Suprapubic skin (tissue), 4 donors: ENCODE data around the gene PIK3CD. TPM values are rescaled to one million over a fixed set of nuclear protein-coding genes. Genes with fewer than 3 reads are reported as not detected.
"Not testable (repeated sequence)": the region's sequence is repeated elsewhere in the genome, so short reads cannot be mapped to it uniquely, and the experiment has no call there.

ENCODE experiments used
- DNase-seq, 2 donors: peaks; one replicate each; pipeline ENCODE4 v3.0.0-alpha.2; 2019; ENCODE audit warnings: low spot score in 2 of 2
- H3K27ac ChIP-seq: fragments of 200-600 bp; sonication (generic); one replicate; pipeline ENCODE4 v1.5.1; 2019
- H3K27me3 ChIP-seq: fragments of 200-600 bp; sonication (generic); one replicate; pipeline ENCODE4 v1.5.1; 2019
- H3K36me3 ChIP-seq: fragments of 200-600 bp; sonication (generic); one replicate; pipeline ENCODE4 v1.5.1; 2019
- H3K4me1 ChIP-seq: fragments of 200-600 bp; sonication (generic); one replicate; pipeline ENCODE4 v1.5.1; 2019
- H3K4me3 ChIP-seq: fragments of 200-600 bp; sonication (generic); one replicate; pipeline ENCODE4 v1.5.1; 2019; ENCODE audit warnings: mild to moderate bottlenecking
- H3K9me3 ChIP-seq: fragments of 200-600 bp; sonication (generic); one replicate; pipeline ENCODE4 v1.5.1; 2019
- EP300 ChIP-seq: sonication (generic); formaldehyde crosslinking; IDR thresholded peaks from one replicate; pipeline ENCODE4 v1.6.1; 2017; ENCODE audit warnings: antibody characterized with exemption
- POLR2A ChIP-seq, 2 donors: fragments of 450-650 bp; IDR thresholded peaks; one replicate each; pipeline ENCODE4 v1.6.1; 2017; ENCODE audit warnings: antibody characterized with exemption in 2 of 2, mild to moderate bottlenecking in 2 of 2, moderate library complexity in 2 of 2
- POLR2AphosphoS5 ChIP-seq, 3 donors: sonication (generic); formaldehyde crosslinking; IDR thresholded peaks; one replicate each; pipeline ENCODE4 v1.6.1; 2017; ENCODE audit warnings: antibody characterized with exemption in 3 of 3
- WGBS: methylation state at CpG from one replicate; pipeline ENCODE4 v1.1.5; 2018; 5-methylcytosine and 5-hydroxymethylcytosine counted together
- total RNA-seq, 4 donors: library from RNA; depleted of rRNA; stranded (reverse); fragments of >200 nt; gene quantifications; one replicate each; pipeline ENCODE4 v1.1.0, GENCODE V29; 2016
- TF ChIP-seq, protein P1 (sequence below), 2 donors: fragments of 200-600 bp in 1 of 2; fragments of 450-650 bp in 1 of 2; sonication (generic) in 1 of 2; IDR thresholded peaks; one replicate each; pipeline ENCODE4 v1.5.1; 2016 to 2019; ENCODE audit warnings: antibody characterized with exemption in 2 of 2, mild to moderate bottlenecking in 1 of 2, moderate library complexity in 1 of 2

PIK3CD gene
- total RNA-seq, 4 donors from 2014 or later, result 4.0 to 8.6 (median 6.4) TPM

DNA sequence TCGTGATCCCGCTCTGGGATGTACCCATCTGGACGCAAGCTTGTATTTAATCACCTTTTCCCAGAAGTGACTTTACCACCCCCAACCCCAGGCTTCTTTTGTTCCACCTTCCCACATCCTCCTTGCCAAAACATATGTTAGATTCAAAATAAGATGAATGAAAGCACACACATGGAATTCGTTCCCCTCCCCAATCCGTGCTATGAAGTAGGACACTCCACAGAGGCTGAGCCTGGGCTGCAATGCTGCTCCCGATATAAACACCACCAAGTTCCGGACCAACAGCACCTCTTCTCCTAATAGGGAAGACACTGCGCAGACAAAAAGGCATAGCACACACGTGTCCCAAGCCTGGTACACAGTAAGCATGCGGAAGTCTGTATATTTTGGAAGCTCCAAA, 86.1 kb downstream of the PIK3CD start:
- TF ChIP-seq, protein P1, sequence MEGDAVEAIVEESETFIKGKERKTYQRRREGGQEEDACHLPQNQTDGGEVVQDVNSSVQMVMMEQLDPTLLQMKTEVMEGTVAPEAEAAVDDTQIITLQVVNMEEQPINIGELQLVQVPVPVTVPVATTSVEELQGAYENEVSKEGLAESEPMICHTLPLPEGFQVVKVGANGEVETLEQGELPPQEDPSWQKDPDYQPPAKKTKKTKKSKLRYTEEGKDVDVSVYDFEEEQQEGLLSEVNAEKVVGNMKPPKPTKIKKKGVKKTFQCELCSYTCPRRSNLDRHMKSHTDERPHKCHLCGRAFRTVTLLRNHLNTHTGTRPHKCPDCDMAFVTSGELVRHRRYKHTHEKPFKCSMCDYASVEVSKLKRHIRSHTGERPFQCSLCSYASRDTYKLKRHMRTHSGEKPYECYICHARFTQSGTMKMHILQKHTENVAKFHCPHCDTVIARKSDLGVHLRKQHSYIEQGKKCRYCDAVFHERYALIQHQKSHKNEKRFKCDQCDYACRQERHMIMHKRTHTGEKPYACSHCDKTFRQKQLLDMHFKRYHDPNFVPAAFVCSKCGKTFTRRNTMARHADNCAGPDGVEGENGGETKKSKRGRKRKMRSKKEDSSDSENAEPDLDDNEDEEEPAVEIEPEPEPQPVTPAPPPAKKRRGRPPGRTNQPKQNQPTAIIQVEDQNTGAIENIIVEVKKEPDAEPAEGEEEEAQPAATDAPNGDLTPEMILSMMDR (IDR thresholded peaks at IDR 0.05), result no peak
- no peak for TF ChIP-seq POLR2AphosphoS5 (IDR thresholded peaks at IDR 0.05)
- TF ChIP-seq POLR2A (IDR thresholded peaks at IDR 0.05), result no peak
- TF ChIP-seq EP300, result no peak
- H3K9me3 ChIP-seq, result no peaks in the 10 kb centered on the region
- 88% methylated on average over 10 of the region's 10 CpGs for WGBS
- no peak overlapping the region for H3K27ac ChIP-seq
- no peaks in the 10 kb centered on the region for H3K4me1 ChIP-seq
- no peak overlapping the region for H3K4me3 ChIP-seq
- peaks cover 95% of the 10 kb centered on the region for H3K36me3 ChIP-seq
- no peaks in the 10 kb centered on the region for H3K27me3 ChIP-seq
- DNase-seq, result no peak

DNA sequence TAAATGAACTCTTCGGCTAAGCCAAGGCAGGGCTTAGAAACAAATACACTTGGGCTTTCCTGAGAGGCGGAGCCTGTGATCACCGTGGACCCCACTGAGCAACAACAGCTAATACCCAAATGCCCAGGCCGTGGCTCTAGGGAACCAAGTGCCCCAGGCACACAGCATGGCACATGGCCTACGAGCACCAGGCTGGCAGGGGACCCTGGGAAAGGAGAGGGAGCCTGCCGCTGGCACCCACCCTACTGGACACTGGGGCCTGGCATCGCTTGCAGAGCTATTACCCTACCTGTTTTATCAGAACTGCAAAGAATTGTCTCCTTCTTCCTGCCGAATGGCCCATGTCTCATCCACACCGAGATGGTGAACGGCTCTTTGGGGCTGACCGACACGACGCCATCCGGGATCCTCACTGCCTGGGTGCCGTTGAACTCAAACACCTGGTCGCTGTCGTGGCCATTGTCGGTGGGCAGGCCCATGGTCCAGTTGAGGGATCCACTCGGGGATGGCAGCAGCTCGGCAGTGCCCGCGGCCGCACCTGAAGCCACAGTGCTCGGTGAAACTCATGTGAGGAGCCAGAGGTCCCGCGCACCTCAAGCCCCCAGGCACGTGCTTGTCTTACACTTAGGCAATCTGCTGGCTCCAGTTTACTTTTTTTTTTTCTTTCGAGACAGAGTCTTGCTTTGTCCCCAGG, 92.7 kb downstream of the PIK3CD start:
- Histone ChIP-seq H3K36me3 (peaks cover 82% of the 10 kb centered on the region), H3K27me3 (no peaks in the 10 kb centered on the region)
- 92% methylated on average over 25 of the region's 28 CpGs for WGBS

DNA sequence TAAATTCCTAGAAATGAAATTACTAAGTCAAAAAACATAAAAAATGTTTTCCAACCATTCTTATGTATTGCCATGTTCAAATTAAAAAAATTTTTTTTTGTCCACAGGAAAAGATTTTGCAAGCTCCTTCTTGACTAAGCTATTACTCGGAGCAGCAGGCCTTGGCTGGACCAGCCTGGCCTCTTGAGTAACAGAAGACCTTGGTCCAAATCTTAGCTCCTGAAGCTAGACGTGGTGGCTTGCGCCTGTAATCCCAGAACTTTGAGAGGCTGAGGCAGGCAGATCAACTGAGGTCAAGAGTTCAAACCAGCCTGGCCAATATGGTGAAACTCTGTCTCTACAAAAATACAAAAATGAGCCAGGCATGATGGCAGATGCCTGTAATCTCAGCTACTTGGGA, 94.7 kb downstream of the PIK3CD start:
- no peak overlapping the region for H3K27ac ChIP-seq
- H3K36me3 ChIP-seq, result peaks cover 84% of the 10 kb centered on the region
- no peaks in the 10 kb centered on the region for H3K27me3 ChIP-seq
- no peaks in the 10 kb centered on the region for H3K4me1 ChIP-seq
- no peak overlapping the region for H3K4me3 ChIP-seq
- no peak for DNase-seq
- no peak for TF ChIP-seq EP300
- 55% methylated on average over 3 of the region's 3 CpGs for WGBS
- H3K9me3 ChIP-seq, result no peaks in the 10 kb centered on the region

More for the DNA sequence above, 92.7 kb downstream of the PIK3CD start:
- TF ChIP-seq POLR2AphosphoS5 (IDR thresholded peaks at IDR 0.05) (no peak), EP300 (no peak), POLR2A (IDR thresholded peaks at IDR 0.05) (no peak)
- TF ChIP-seq, protein P1 (IDR thresholded peaks at IDR 0.05), result no peak
- no peak for DNase-seq
- no peak overlapping the region for H3K27ac ChIP-seq
- H3K9me3 ChIP-seq, result no peaks in the 10 kb centered on the region
- no peaks in the 10 kb centered on the region for H3K4me1 ChIP-seq
- H3K4me3 ChIP-seq, result no peak overlapping the region

DNA sequence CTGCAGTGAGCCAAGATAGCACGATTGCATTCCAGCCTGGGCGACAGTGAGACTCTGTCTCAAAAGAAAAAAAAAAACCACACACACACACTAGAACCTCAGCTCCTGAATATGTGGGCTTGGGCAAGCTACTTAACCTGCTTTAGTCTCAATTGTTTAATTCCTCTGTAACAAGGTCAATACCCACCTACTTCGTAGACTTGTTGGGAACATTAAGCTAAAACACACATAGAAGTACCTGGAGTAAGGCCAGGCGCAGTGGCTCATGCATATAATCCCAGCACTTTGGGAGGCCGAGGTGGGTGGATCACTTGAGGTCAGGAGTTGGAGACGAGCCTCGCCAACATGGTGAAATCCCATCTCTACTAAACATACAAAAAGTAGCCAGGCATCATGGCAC, 95.1 kb downstream of the PIK3CD start:
- H3K9me3 ChIP-seq, result no peaks in the 10 kb centered on the region
- H3K27ac ChIP-seq, result no peak overlapping the region
- H3K27me3 ChIP-seq, result no peaks in the 10 kb centered on the region
- TF ChIP-seq POLR2A (IDR thresholded peaks at IDR 0.05) (no peak), POLR2AphosphoS5 (IDR thresholded peaks at IDR 0.05) (no peak), EP300 (no peak)
- TF ChIP-seq, protein P1 (IDR thresholded peaks at IDR 0.05), result no peak
- H3K4me3 ChIP-seq, result no peak overlapping the region
- H3K36me3 ChIP-seq, result peaks cover 83% of the 10 kb centered on the region
- DNase-seq, result no peak
- H3K4me1 ChIP-seq, result no peaks in the 10 kb centered on the region
- 85% methylated on average over 7 of the region's 7 CpGs for WGBS

DNA sequence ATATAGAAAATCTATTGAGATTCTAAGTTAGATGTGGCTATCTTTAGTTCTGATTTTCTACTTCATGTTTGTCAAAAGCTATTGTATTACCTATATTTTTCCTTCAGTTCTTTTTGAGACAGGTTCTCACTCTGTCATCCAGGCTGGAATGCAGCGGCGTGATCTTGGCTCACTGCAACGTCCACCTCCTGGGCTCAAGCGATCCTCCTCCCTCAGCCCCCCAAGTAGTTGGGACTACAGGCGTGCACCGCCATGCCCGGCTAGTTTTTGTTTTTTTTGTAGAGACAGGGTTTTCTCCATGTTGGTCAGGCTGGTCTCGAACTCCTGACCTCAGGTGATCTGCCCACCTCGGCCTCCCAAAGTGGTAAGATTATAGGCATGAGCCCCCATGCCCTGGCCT, 96.9 kb downstream of the PIK3CD start:
- H3K27ac ChIP-seq, DNase-seq, H3K4me1 ChIP-seq, H3K4me3 ChIP-seq, H3K27me3 ChIP-seq, H3K9me3 ChIP-seq: not testable (repeated sequence)
- 94% methylated on average over 9 of the region's 9 CpGs for WGBS
- H3K36me3 ChIP-seq, result peaks cover 77% of the 10 kb centered on the region

DNA sequence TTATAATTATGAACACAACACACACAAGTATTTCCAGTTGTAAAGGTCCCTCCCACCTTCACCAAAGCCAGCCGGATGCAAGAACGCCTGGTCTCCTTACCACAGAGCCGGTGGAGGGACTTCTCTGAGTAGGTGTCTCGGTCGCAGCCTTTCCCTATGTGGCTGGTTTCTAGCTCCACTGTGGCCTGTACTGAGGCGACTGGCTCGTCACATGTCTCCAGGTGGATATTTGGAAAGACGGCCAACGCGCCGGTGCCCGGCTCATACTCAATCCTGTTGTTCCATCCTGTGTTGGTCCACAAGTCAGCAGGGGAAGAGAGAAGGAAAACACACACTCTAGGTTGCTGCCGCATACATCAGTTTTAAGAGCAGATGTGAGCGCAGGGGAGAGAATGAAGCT, 97.8 kb downstream of the PIK3CD start:
- no peaks in the 10 kb centered on the region for H3K4me1 ChIP-seq
- H3K27me3 ChIP-seq, result no peaks in the 10 kb centered on the region
- no peak for DNase-seq
- TF ChIP-seq POLR2AphosphoS5 (IDR thresholded peaks at IDR 0.05), result no peak
- TF ChIP-seq EP300, result no peak
- TF ChIP-seq, protein P1 (IDR thresholded peaks at IDR 0.05), result no peak
- no peak for TF ChIP-seq POLR2A (IDR thresholded peaks at IDR 0.05)
- H3K27ac ChIP-seq, result no peak overlapping the region
- 99% methylated on average over 7 of the region's 14 CpGs for WGBS
- H3K4me3 ChIP-seq, result no peak overlapping the region
- H3K36me3 ChIP-seq, result peaks cover 76% of the 10 kb centered on the region
- H3K9me3 ChIP-seq, result no peaks in the 10 kb centered on the region
